ENCODE results near the gene KIF16B. TPM values are rescaled to one million over a fixed set of nuclear protein-coding genes. Genes with fewer than 3 reads are reported as not detected.

The KIF16B gene
- total RNA-seq, 4 donors from 2014 or later: 16.6 to 29.6 (median 20.2) TPM

GRCh38 chr20:16483024-16483423 lies 90.2 kb downstream of the KIF16B start:
- Histone ChIP-seq H3K36me3 (peaks cover 0 to 84% (median 0%) of the 10 kb centered on the region in 3 donors), H3K27ac (no peak overlapping the region), H3K4me1 (no peaks in the 10 kb centered on the region), H3K9me3 (no peaks in the 10 kb centered on the region), H3K27me3 (no peaks in the 10 kb centered on the region), H3K4me3 (no peak overlapping the region)
- TF ChIP-seq POLR2A (IDR thresholded peaks at IDR 0.05): no peak
- TF ChIP-seq CTCF (IDR thresholded peaks at IDR 0.05): no peak
- WGBS, 2 donors: 91 to 98% methylated on average over 2 of the region's 2 CpGs
- no peak for DNase-seq
- intact Hi-C loops (cut with DNase I): no loop called here

GRCh38 chr20:16481977-16482376 lies 91.3 kb downstream of the KIF16B start:
- Histone ChIP-seq H3K27me3 (no peaks in the 10 kb centered on the region), H3K4me3 (no peak overlapping the region), H3K4me1 (no peaks in the 10 kb centered on the region), H3K9me3 (no peaks in the 10 kb centered on the region), H3K27ac (no peak overlapping the region), H3K36me3 (peaks cover 0 to 84% (median 0%) of the 10 kb centered on the region in 3 donors)
- intact Hi-C loops (cut with DNase I): no loop called here
- TF ChIP-seq POLR2A (IDR thresholded peaks at IDR 0.05): no peak
- no peak for TF ChIP-seq CTCF (IDR thresholded peaks at IDR 0.05)
- DNase-seq: no peak
- 70 to 76% methylated on average over 2 of the region's 2 CpGs for WGBS, 2 donors

GRCh38 chr20:16479666-16480065 lies 93.6 kb downstream of the KIF16B start:
- peaks cover 0 to 12% (median 0%) of the 10 kb centered on the region in 3 donors for H3K4me1 ChIP-seq
- no peak for TF ChIP-seq CTCF (IDR thresholded peaks at IDR 0.05)
- no peak for TF ChIP-seq POLR2A (IDR thresholded peaks at IDR 0.05)
- H3K27ac ChIP-seq: no peak overlapping the region
- intact Hi-C loops (cut with DNase I): no loop called here
- H3K4me3 ChIP-seq: no peak overlapping the region
- H3K9me3 ChIP-seq: no peaks in the 10 kb centered on the region
- H3K27me3 ChIP-seq: no peaks in the 10 kb centered on the region
- DNase-seq: no peak
- 27 to 48% methylated on average over 2 to 3 of the region's 3 CpGs for WGBS, 2 donors
- H3K36me3 ChIP-seq: peaks cover 0 to 68% (median 0%) of the 10 kb centered on the region in 3 donors

- Histone ChIP-seq H3K27ac (no peak overlapping the region), H3K36me3 (peaks cover 0 to 48% (median 0%) of the 10 kb centered on the region in 3 donors)
- intact Hi-C loops (cut with DNase I): no loop called here
Measured at GRCh38 chr20:16477632-16478031, 95.6 kb downstream of the KIF16B start.

GRCh38 chr20:16476032-16476431 lies 97.2 kb downstream of the KIF16B start:
- Histone ChIP-seq H3K4me1 (peaks cover 0 to 28% (median 0%) of the 10 kb centered on the region in 3 donors), H3K36me3 (peaks cover 0 to 35% (median 0%) of the 10 kb centered on the region in 3 donors), H3K9me3 (no peaks in the 10 kb centered on the region), H3K4me3 (no peak overlapping the region), H3K27me3 (no peaks in the 10 kb centered on the region), H3K27ac (no peak overlapping the region)
- 14 to 15% methylated on average over 3 of the region's 3 CpGs for WGBS, 2 donors
- intact Hi-C loops (cut with DNase I): no loop called here
- DNase-seq: no peak
- TF ChIP-seq POLR2A (IDR thresholded peaks at IDR 0.05) (no peak), CTCF (IDR thresholded peaks at IDR 0.05) (peak; percentile 37 to 69 (median 55))

More at GRCh38 chr20:16477632-16478031, 95.6 kb downstream of the KIF16B start:
- TF ChIP-seq CTCF (IDR thresholded peaks at IDR 0.05) (no peak), POLR2A (IDR thresholded peaks at IDR 0.05) (no peak)
- Histone ChIP-seq H3K27me3 (no peaks in the 10 kb centered on the region), H3K4me1 (peaks cover 0 to 17% (median 0%) of the 10 kb centered on the region in 3 donors), H3K9me3 (no peaks in the 10 kb centered on the region), H3K4me3 (no peak overlapping the region)
- no peak for DNase-seq
- WGBS, 2 donors: 63 to 65% methylated on average over 5 of the region's 5 CpGs
